CD4-positive, alpha-beta T cell treated with Interleukin-17A for 4 hours (primary cell): ENCODE data around the gene ABCA12.

Source experiments
- DNase-seq: peaks from one replicate; pipeline ENCODE4 v3.0.0-alpha.2; 2020; ENCODE audit warnings: mixed read lengths

Gene ABCA12

GRCh38 chr2:215110918-215111317, 27.5 kb downstream of the ABCA12 start:
- DNase-seq, result no peak

- DNase-seq, result no peak
Measured at GRCh38 chr2:215107216-215108056, 31.0 kb downstream of the ABCA12 start.

GRCh38 chr2:215105607-215106354, 32.6 kb downstream of the ABCA12 start:
- no peak for DNase-seq

- DNase-seq, result no peak
Measured at GRCh38 chr2:215104226-215104625, 34.2 kb downstream of the ABCA12 start.

GRCh38 chr2:215098875-215099274, 39.6 kb downstream of the ABCA12 start:
- DNase-seq, result no peak

- DNase-seq, result no peak
Measured at GRCh38 chr2:215084080-215084479, 54.3 kb downstream of the ABCA12 start.

- no peak for DNase-seq
Measured at GRCh38 chr2:215083146-215083545, 55.3 kb downstream of the ABCA12 start.

GRCh38 chr2:215082446-215082845, 56.0 kb downstream of the ABCA12 start:
- no peak for DNase-seq

- no peak for DNase-seq
Measured at GRCh38 chr2:215080545-215080944, 57.9 kb downstream of the ABCA12 start.

GRCh38 chr2:215071676-215072075, 66.8 kb downstream of the ABCA12 start:
- no peak for DNase-seq

GRCh38 chr2:215068399-215068798, 70.0 kb downstream of the ABCA12 start:
- no peak for DNase-seq

- DNase-seq, result no peak
Measured at GRCh38 chr2:215066124-215066523, 72.3 kb downstream of the ABCA12 start.

- DNase-seq, result no peak
Measured at GRCh38 chr2:215063526-215063925, 74.9 kb downstream of the ABCA12 start.

GRCh38 chr2:215060861-215061536, 77.4 kb downstream of the ABCA12 start:
- no peak for DNase-seq

GRCh38 chr2:215059724-215060123, 78.7 kb downstream of the ABCA12 start:
- no peak for DNase-seq

- no peak for DNase-seq
Measured at GRCh38 chr2:215055891-215056290, 82.5 kb downstream of the ABCA12 start.

GRCh38 chr2:215052810-215053209, 85.6 kb downstream of the ABCA12 start:
- DNase-seq, result no peak

GRCh38 chr2:215052404-215052803, 86.0 kb downstream of the ABCA12 start:
- DNase-seq, result no peak

GRCh38 chr2:215049341-215049740, 89.1 kb downstream of the ABCA12 start:
- no peak for DNase-seq

GRCh38 chr2:215038421-215038820, 100.0 kb downstream of the ABCA12 start:
- DNase-seq, result no peak

GRCh38 chr2:215036314-215036713, 102.1 kb downstream of the ABCA12 start:
- DNase-seq, result no peak

- DNase-seq, result no peak
Measured at GRCh38 chr2:215034154-215034553, 104.3 kb downstream of the ABCA12 start.

- DNase-seq, result no peak
Measured at GRCh38 chr2:215032153-215032552, 106.3 kb downstream of the ABCA12 start.

GRCh38 chr2:215031321-215031720, 107.1 kb downstream of the ABCA12 start:
- DNase-seq, result no peak
